HG02763 (cell line): ENCODE results near the gene USP22.
"Not testable (repeated sequence)": the region's sequence is repeated elsewhere in the genome, so short reads cannot be mapped to it uniquely, and the experiment has no call there.

ENCODE experiments used
- ATAC-seq: cut with Tn5 transposase; IDR thresholded peaks from one replicate; pipeline ENCODE4 v1.9.1; 2021; ENCODE audit warnings: mild to moderate bottlenecking, moderate library complexity; ENCODE audit not compliant: unreplicated experiment

Gene USP22

GRCh38 chr17:20989991-20990855 lies 52.6 kb downstream of the USP22 start:
- no peak for ATAC-seq

- ATAC-seq, result no peak
Measured at GRCh38 chr17:20989481-20989880, 53.3 kb downstream of the USP22 start.

- no peak for ATAC-seq
Measured at GRCh38 chr17:20988896-20989295, 53.9 kb downstream of the USP22 start.

GRCh38 chr17:20988001-20988636 lies 54.7 kb downstream of the USP22 start:
- no peak for ATAC-seq

GRCh38 chr17:20987511-20987910 lies 55.3 kb downstream of the USP22 start:
- ATAC-seq, result no peak

GRCh38 chr17:20986767-20987510 lies 55.9 kb downstream of the USP22 start:
- ATAC-seq, result no peak

GRCh38 chr17:20983359-20983637 lies 59.5 kb downstream of the USP22 start:
- ATAC-seq, result no peak

- ATAC-seq, result no peak
Measured at GRCh38 chr17:20982589-20983358, 60.0 kb downstream of the USP22 start.

GRCh38 chr17:20981046-20981920 lies 61.5 kb downstream of the USP22 start:
- no peak for ATAC-seq

- ATAC-seq, result no peak
Measured at GRCh38 chr17:20979792-20980083, 63.1 kb downstream of the USP22 start.

GRCh38 chr17:20979007-20979791 lies 63.6 kb downstream of the USP22 start:
- not testable (repeated sequence) for ATAC-seq

GRCh38 chr17:20977609-20978253 lies 65.1 kb downstream of the USP22 start:
- ATAC-seq, result not testable (repeated sequence)

- no peak for ATAC-seq
Measured at GRCh38 chr17:20975566-20975965, 67.2 kb downstream of the USP22 start.

- no peak for ATAC-seq
Measured at GRCh38 chr17:20970329-20970728, 72.5 kb downstream of the USP22 start.

GRCh38 chr17:20968913-20969616 lies 73.7 kb downstream of the USP22 start:
- no peak for ATAC-seq

- ATAC-seq, result no peak
Measured at GRCh38 chr17:20967776-20968175, 75.0 kb downstream of the USP22 start.

GRCh38 chr17:20966870-20967269 lies 75.9 kb downstream of the USP22 start:
- ATAC-seq, result no peak

- ATAC-seq, result no peak
Measured at GRCh38 chr17:20965492-20965891, 77.3 kb downstream of the USP22 start.
